Trophoblast cell (in vitro differentiated cells and primary cell): ENCODE data around the gene DYNLRB1.
A peak's percentile ranks its signal among the peaks of the same experiment; 100 is the strongest.

ENCODE experiments used
- DNase-seq, 2 donors: peaks; one replicate each; pipeline ENCODE4 v3.0.0-alpha.2; 2016
- H2AFZ ChIP-seq: 2 replicates; pipeline ENCODE4 v1.6.1; 2013; ENCODE audit warnings: low read length, moderate library complexity, mild to moderate bottlenecking; ENCODE audit not compliant: insufficient read depth, poor library complexity
- H2AK5ac ChIP-seq: 2 replicates; pipeline ENCODE4 v1.6.1; 2013; ENCODE audit warnings: mild to moderate bottlenecking, low read length
- H2BK120ac ChIP-seq: 2 replicates; pipeline ENCODE4 v1.6.1; 2013; ENCODE audit warnings: low read length, mild to moderate bottlenecking, moderate library complexity; ENCODE audit not compliant: insufficient read depth, poor library complexity
- H2BK12ac ChIP-seq: 2 replicates; pipeline ENCODE4 v1.6.1; 2013; ENCODE audit warnings: mild to moderate bottlenecking, low read length, moderate library complexity
- H2BK5ac ChIP-seq: 2 replicates; pipeline ENCODE4 v1.6.1; 2013; ENCODE audit warnings: low read length, low read depth, moderate library complexity, mild to moderate bottlenecking; ENCODE audit not compliant: poor library complexity
- H3K14ac ChIP-seq: 2 replicates; pipeline ENCODE4 v1.6.1; 2013; ENCODE audit warnings: mild to moderate bottlenecking, low read length
- H3K18ac ChIP-seq: 2 replicates; pipeline ENCODE4 v1.6.1; 2013; ENCODE audit warnings: mild to moderate bottlenecking, low read length
- H3K23ac ChIP-seq: 2 replicates; pipeline ENCODE4 v1.6.1; 2013; ENCODE audit warnings: low read length
- H3K27ac ChIP-seq: 2 replicates; pipeline ENCODE4 v1.5.1; 2013; ENCODE audit warnings: low read depth, mild to moderate bottlenecking, inconsistent platforms, low read length, moderate library complexity
- H3K27me3 ChIP-seq: 2 replicates; pipeline ENCODE4 v1.6.1; 2013; ENCODE audit warnings: inconsistent platforms, mild to moderate bottlenecking, low read length, moderate library complexity; ENCODE audit not compliant: insufficient read depth
- H3K36me3 ChIP-seq, 2 experiments: 1 replicate in 1 of 2; 2 replicates in 1 of 2; pipeline ENCODE4 v1.6.1; 2013; ENCODE audit warnings: low read length in 2 of 2, mild to moderate bottlenecking in 2 of 2, moderate library complexity in 1 of 2; ENCODE audit not compliant: insufficient read depth in 2 of 2, control insufficient read depth in 1 of 2
- H3K4ac ChIP-seq: 2 replicates; pipeline ENCODE4 v1.6.1; 2013; ENCODE audit warnings: low read depth, mild to moderate bottlenecking, low read length, moderate library complexity
- H3K4me1 ChIP-seq, 2 experiments: 1 replicate in 1 of 2; 2 replicates in 1 of 2; pipeline ENCODE4 v1.6.1; 2013; ENCODE audit warnings: low read length in 2 of 2, mild to moderate bottlenecking in 2 of 2, moderate library complexity in 1 of 2; ENCODE audit not compliant: insufficient read depth in 2 of 2, control insufficient read depth in 1 of 2
- H3K4me2 ChIP-seq: 2 replicates; pipeline ENCODE4 v1.6.1; 2013; ENCODE audit warnings: inconsistent platforms, mild to moderate bottlenecking, low read length, moderate library complexity
- H3K4me3 ChIP-seq: 2 replicates; pipeline ENCODE4 v1.5.1; 2013; ENCODE audit warnings: mild to moderate bottlenecking, low read depth, low read length, inconsistent platforms
- H3K79me1 ChIP-seq: one replicate; pipeline ENCODE4 v1.6.1; 2013; ENCODE audit warnings: low read length
- H3K79me2 ChIP-seq: 2 replicates; pipeline ENCODE4 v1.6.1; 2013; ENCODE audit warnings: low read length, mild to moderate bottlenecking; ENCODE audit not compliant: control insufficient read depth, insufficient read depth, poor library complexity
- H3K9ac ChIP-seq: 2 replicates; pipeline ENCODE4 v1.6.1; 2013; ENCODE audit warnings: mild to moderate bottlenecking, low read length
- H3K9me3 ChIP-seq: 2 replicates; pipeline ENCODE4 v1.6.1; 2013; ENCODE audit warnings: low read depth, mild to moderate bottlenecking, control low read depth, inconsistent platforms, low read length; ENCODE audit not compliant: insufficient read depth
- H4K12ac ChIP-seq: 2 replicates; pipeline ENCODE4 v1.6.1; 2013; ENCODE audit warnings: low read depth, mild to moderate bottlenecking, low read length, moderate library complexity
- H4K8ac ChIP-seq: 2 replicates; pipeline ENCODE4 v1.6.1; 2013; ENCODE audit warnings: low read depth, mild to moderate bottlenecking, low read length, moderate library complexity
- H4K91ac ChIP-seq: one replicate; pipeline ENCODE4 v1.6.1; 2013; ENCODE audit warnings: low read depth, mild to moderate bottlenecking, low read length, moderate library complexity
- WGBS: extraction: QIAGEN DNeasy Blood & Tissue Kit; methylation state at CpG from one replicate; pipeline ENCODE4 v1.1.7; 2013; ENCODE audit warnings: missing lambda C conversion rate; ENCODE audit not compliant: insufficient read length, insufficient coverage; ENCODE audit errors: extremely low coverage; 5-methylcytosine and 5-hydroxymethylcytosine counted together

Gene DYNLRB1

DNA sequence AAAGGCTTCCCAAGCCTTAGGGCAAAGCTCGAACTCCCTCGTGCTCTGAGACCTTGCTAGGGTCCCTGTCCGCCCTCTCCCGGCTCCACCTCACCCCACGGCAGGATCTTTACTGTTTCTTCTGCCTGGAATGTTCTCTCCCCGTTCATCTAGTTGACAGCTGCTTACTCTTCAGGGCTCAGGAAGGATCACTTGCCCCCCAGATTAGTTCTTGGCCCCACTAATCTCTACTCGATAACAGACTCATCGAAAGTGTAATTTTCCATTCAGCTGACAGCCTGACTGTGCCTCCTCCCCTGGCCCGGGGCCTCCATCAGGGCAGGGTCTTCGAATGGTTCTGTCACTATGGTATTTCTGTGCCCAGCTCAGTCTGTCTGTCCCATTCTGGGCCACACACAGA is 45.4 kb downstream of the DYNLRB1 start:
- Histone ChIP-seq H3K79me2 (peaks cover 2% of the 10 kb centered on the region), H3K4me1 (no peaks in the 10 kb centered on the region), H3K14ac (no peak overlapping the region), H3K4ac (no peak overlapping the region), H3K18ac (no peak overlapping the region), H4K91ac (no peak overlapping the region), H4K8ac (no peak overlapping the region), H2AK5ac (no peak overlapping the region), H2BK5ac (no peak overlapping the region), H3K9ac (no peak overlapping the region), H2BK12ac (no peak overlapping the region), H3K79me1 (peaks cover 7% of the 10 kb centered on the region), H3K9me3 (peaks cover 5% of the 10 kb centered on the region), H3K4me3 (no peak overlapping the region), H2AFZ (no peak overlapping the region), H4K12ac (no peak overlapping the region), H3K4me2 (no peak overlapping the region), H2BK120ac (no peak overlapping the region), H3K36me3 (peaks cover 0 to 1% of the 10 kb centered on the region in 2 experiments), H3K27me3 (no peaks in the 10 kb centered on the region), H3K27ac (no peak overlapping the region), H3K23ac (no peak overlapping the region)
- DNase-seq, result no peak
- no CpG with 5 or more reads among the region's 10 CpGs for WGBS

- no peak overlapping the region for H3K4ac ChIP-seq
- no peak overlapping the region for H3K23ac ChIP-seq
- no peak overlapping the region for H4K91ac ChIP-seq
- H4K8ac ChIP-seq, result no peak overlapping the region
- H2BK12ac ChIP-seq, result no peak overlapping the region
- no peak overlapping the region for H2AFZ ChIP-seq
- H3K79me2 ChIP-seq, result peaks cover 2% of the 10 kb centered on the region
- no peak overlapping the region for H3K14ac ChIP-seq
- H2BK5ac ChIP-seq, result no peak overlapping the region
- no peaks in the 10 kb centered on the region for H3K27me3 ChIP-seq
- no peak overlapping the region for H2AK5ac ChIP-seq
- peak in 1 of 2 donors; percentile 21 for DNase-seq
- H4K12ac ChIP-seq, result no peak overlapping the region
- no peaks in the 10 kb centered on the region for H3K4me1 ChIP-seq
- no peak overlapping the region for H3K4me2 ChIP-seq
- H3K36me3 ChIP-seq, result peaks cover 0 to 1% of the 10 kb centered on the region in 2 experiments
- H3K9ac ChIP-seq, result no peak overlapping the region
- peaks cover 5% of the 10 kb centered on the region for H3K9me3 ChIP-seq
- H3K4me3 ChIP-seq, result no peak overlapping the region
- H3K79me1 ChIP-seq, result peaks cover 7% of the 10 kb centered on the region
- WGBS, result no CpG with 5 or more reads among the region's 5 CpGs
- no peak overlapping the region for H2BK120ac ChIP-seq
- no peak overlapping the region for H3K27ac ChIP-seq
- H3K18ac ChIP-seq, result no peak overlapping the region
Observed at GRCh38 chr20:34562641-34563040, 46.4 kb downstream of the DYNLRB1 start.

- Histone ChIP-seq H2AFZ (no peak overlapping the region), H3K9me3 (peaks cover 5% of the 10 kb centered on the region)
Observed at GRCh38 chr20:34564833-34565232, 48.6 kb downstream of the DYNLRB1 start.

DNA sequence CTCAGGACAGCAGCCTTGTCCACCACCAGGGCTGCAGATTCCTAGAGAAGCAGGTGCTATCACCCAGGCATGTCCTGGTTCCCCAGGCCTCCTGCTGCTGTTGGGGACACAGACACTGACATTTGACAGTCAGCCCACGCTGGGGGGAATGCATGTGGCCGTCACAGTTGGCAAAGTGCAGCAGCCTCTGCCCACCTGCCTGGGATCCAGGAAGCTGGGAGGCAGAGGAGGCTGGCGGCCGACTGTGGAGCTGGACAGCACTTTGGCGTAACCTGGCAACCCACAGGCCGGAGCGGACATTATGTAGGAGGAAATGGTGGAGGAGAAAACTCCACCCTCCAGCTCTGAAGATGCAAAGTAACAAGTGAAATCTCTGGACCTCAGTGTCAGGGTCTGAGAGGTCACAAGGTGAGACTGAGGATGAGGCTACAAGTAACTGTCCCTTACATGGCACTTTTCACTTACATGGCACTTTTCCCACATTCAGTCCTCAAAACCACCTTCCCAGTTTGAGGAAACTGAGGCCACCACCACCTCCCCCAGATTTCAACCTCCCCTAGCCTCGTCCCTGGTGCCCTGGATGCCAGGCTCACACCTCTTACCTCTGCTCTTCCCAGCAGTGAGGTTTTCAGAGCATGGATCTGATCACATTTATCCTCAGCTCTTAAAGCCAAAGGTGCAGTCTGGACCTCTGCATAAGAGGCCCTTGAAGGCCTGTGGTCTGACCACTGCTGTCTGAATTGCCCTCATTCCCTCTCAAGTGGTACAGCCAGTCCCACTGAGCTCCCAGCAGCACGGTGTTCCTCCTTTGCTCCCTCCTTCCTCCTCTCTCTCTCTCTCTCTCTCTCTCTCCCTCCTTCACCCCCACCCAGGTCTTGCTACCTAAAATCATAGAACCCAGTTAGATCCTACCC is 51.0 kb downstream of the DYNLRB1 start:
- H3K4me3 ChIP-seq, result no peak overlapping the region
- no CpG with 5 or more reads among the region's 9 CpGs for WGBS
- peaks cover 5% of the 10 kb centered on the region for H3K9me3 ChIP-seq
- H3K79me2 ChIP-seq, result no peaks in the 10 kb centered on the region
- no peak for DNase-seq
- H3K9ac ChIP-seq, result no peak overlapping the region
- peaks cover 2 to 6% of the 10 kb centered on the region in 2 experiments for H3K36me3 ChIP-seq
- H2BK5ac ChIP-seq, result no peak overlapping the region
- H3K23ac ChIP-seq, result no peak overlapping the region
- no peaks in the 10 kb centered on the region for H3K4me1 ChIP-seq
- H3K79me1 ChIP-seq, result no peaks in the 10 kb centered on the region
- no peak overlapping the region for H3K18ac ChIP-seq
- no peak overlapping the region for H3K4ac ChIP-seq
- H3K4me2 ChIP-seq, result no peak overlapping the region
- H3K27ac ChIP-seq, result no peak overlapping the region
- H3K27me3 ChIP-seq, result no peaks in the 10 kb centered on the region
- no peak overlapping the region for H4K8ac ChIP-seq
- H4K91ac ChIP-seq, result no peak overlapping the region
- no peak overlapping the region for H2BK12ac ChIP-seq
- no peak overlapping the region for H4K12ac ChIP-seq
- no peak overlapping the region for H2BK120ac ChIP-seq
- no peak overlapping the region for H3K14ac ChIP-seq
- no peak overlapping the region for H2AK5ac ChIP-seq
- no peak overlapping the region for H2AFZ ChIP-seq

More at GRCh38 chr20:34564833-34565232, 48.6 kb downstream of the DYNLRB1 start:
- Histone ChIP-seq H4K8ac (no peak overlapping the region), H3K79me2 (no peaks in the 10 kb centered on the region), H3K79me1 (no peaks in the 10 kb centered on the region), H3K4me3 (no peak overlapping the region), H4K12ac (no peak overlapping the region), H2BK120ac (no peak overlapping the region), H3K23ac (no peak overlapping the region), H2AK5ac (no peak overlapping the region), H3K4ac (no peak overlapping the region), H3K9ac (no peak overlapping the region), H3K14ac (no peak overlapping the region), H4K91ac (no peak overlapping the region), H3K4me1 (no peaks in the 10 kb centered on the region), H3K4me2 (no peak overlapping the region), H2BK5ac (no peak overlapping the region), H3K18ac (no peak overlapping the region), H3K27ac (no peak overlapping the region), H3K36me3 (peaks cover 1 to 3% of the 10 kb centered on the region in 2 experiments), H3K27me3 (no peaks in the 10 kb centered on the region), H2BK12ac (no peak overlapping the region)
- WGBS, result no CpG with 5 or more reads among the region's 7 CpGs
- no peak for DNase-seq
